ENCODE measurements around the gene CNGA2. TPM values are rescaled to one million over a fixed set of nuclear protein-coding genes. Genes with fewer than 3 reads are reported as not detected.

CNGA2 gene
- total RNA-seq, 2 donors from 2014 or later: not detected

DNA sequence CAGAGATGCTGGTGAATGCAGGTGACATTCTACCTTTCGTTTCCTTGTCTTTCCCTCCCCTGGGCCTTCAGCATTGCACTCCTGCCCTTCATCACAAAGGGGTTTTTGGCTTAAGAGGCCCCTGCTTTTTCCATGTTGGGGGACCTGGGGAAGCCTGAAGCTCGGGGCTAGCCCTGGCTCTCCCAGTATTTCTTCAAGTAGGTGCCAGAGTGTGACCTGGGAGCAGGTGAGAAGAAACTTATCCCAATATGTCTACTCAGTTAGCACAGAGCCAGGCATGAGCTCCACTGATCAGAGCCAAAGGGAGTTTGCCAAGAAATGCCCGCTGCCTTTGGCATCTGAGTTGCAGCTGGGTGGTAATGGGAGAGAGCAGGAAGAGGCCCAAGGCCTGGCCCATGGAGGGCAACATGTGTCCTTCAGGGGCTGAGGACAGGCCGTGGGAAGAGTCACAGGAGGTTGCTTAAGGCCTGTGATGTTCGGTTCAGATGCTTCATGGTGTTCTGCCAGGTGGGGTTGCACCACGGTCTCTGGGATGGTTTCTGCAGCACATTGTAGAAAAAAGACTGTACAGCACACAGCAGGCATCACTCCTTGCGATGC is 31.7 kb upstream of the CNGA2 start:
- Histone ChIP-seq H3K4me3 (ENCODE audit: low read length) (no peak overlapping the region), H3K27me3 (ENCODE audit: control insufficient read depth, insufficient read depth, low read length, poor library complexity, severe bottlenecking) (no peaks in the 10 kb centered on the region), H3K27ac (ENCODE audit: low read depth, low read length) (no peak overlapping the region), H3K9me3 (ENCODE audit: control insufficient read depth, low read length) (no peaks in the 10 kb centered on the region), H3K9ac (ENCODE audit: extremely low read depth, low read length, poor library complexity, severe bottlenecking) (no peak overlapping the region), H3K36me3 (ENCODE audit: control insufficient read depth, insufficient read depth, low read length) (no peaks in the 10 kb centered on the region), H3K4me1 (ENCODE audit: control insufficient read depth, insufficient read depth, low read length) (no peaks in the 10 kb centered on the region)
- WGBS, 2 experiments (ENCODE audit: insufficient coverage in 1 of 2, insufficient read length in 1 of 2): 92 to 100% methylated on average over 1 to 7 of the region's 7 CpGs
- no peak overlapping the region for H3K4me3 Mint-ChIP-seq
- H3K4me1 Mint-ChIP-seq: no peaks in the 10 kb centered on the region
- TF ChIP-seq, protein P1, sequence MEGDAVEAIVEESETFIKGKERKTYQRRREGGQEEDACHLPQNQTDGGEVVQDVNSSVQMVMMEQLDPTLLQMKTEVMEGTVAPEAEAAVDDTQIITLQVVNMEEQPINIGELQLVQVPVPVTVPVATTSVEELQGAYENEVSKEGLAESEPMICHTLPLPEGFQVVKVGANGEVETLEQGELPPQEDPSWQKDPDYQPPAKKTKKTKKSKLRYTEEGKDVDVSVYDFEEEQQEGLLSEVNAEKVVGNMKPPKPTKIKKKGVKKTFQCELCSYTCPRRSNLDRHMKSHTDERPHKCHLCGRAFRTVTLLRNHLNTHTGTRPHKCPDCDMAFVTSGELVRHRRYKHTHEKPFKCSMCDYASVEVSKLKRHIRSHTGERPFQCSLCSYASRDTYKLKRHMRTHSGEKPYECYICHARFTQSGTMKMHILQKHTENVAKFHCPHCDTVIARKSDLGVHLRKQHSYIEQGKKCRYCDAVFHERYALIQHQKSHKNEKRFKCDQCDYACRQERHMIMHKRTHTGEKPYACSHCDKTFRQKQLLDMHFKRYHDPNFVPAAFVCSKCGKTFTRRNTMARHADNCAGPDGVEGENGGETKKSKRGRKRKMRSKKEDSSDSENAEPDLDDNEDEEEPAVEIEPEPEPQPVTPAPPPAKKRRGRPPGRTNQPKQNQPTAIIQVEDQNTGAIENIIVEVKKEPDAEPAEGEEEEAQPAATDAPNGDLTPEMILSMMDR (conservative IDR thresholded peaks at IDR 0.05): no peak
- no peak for DNase-seq
- peaks cover 42% of the 10 kb centered on the region for H3K9me3 Mint-ChIP-seq
- H3K27me3 Mint-ChIP-seq (ENCODE audit: insufficient read depth): no peaks in the 10 kb centered on the region
- H3K27ac Mint-ChIP-seq: no peak overlapping the region
- no peaks in the 10 kb centered on the region for H3K36me3 Mint-ChIP-seq (ENCODE audit: low read depth)

DNA sequence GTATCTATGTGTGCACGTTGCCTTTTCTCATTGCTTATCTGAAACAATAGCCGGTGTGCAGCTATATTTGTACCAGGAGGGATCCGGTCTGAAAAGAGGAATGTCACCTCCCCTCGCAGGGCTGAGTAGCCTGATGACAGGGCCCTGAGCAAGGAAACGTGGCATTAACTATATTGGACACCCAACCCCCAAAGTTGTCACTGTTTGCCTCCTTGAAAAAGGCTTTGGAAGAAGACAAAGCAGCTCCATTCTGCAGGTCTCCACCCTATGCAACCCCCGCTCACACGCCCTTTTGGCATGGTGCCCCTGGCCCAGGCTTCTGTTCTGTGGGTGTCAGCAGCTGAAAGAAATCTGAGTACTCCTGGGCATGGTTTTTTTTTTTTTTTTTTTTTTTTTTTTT is 31.1 kb upstream of the CNGA2 start:
- TF ChIP-seq, protein P1 (conservative IDR thresholded peaks at IDR 0.05): no peak
- H3K27ac ChIP-seq (ENCODE audit: low read depth, low read length): no peak overlapping the region

DNA sequence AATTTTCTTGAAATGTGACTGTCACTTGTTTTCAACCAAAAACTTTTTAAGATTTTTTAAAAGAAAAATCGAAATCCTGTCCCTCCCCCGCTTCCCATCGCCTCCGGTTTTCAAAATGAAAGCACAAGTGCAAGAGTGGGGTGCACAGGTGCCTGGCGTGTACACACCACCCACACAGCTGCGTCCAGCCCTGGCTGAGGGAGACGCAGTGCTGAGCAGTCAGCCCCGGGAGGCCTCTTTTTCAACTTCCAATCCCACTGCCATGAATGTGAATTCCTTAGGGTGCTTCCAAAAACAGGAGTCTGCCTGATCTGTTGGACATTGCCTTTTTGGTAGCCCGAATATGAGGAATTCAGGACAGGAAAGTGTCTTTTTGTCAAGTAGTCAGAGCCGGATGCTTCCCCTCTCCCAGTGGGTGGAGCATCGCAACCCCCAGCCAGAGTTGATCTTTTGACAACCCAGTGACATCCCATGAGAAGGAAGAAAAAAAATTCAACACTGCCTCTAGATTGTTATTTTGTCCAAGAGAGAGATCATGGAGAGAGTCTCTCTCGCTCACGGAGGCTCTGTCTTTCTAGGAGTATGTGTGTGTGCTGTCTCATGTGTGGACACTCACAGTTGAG is 30.4 kb upstream of the CNGA2 start:
- H3K27ac Mint-ChIP-seq: no peak overlapping the region
- H3K4me1 ChIP-seq (ENCODE audit: control insufficient read depth, insufficient read depth, low read length): no peaks in the 10 kb centered on the region
- 89 to 96% methylated on average over 4 to 12 of the region's 13 CpGs for WGBS, 2 experiments (ENCODE audit: insufficient coverage in 1 of 2, insufficient read length in 1 of 2)
- no peak overlapping the region for H3K4me3 Mint-ChIP-seq
- no peaks in the 10 kb centered on the region for H3K27me3 ChIP-seq (ENCODE audit: control insufficient read depth, insufficient read depth, low read length, poor library complexity, severe bottlenecking)
- peaks cover 30% of the 10 kb centered on the region for H3K9me3 Mint-ChIP-seq
- TF ChIP-seq, protein P1 (conservative IDR thresholded peaks at IDR 0.05): no peak
- H3K36me3 ChIP-seq (ENCODE audit: control insufficient read depth, insufficient read depth, low read length): no peaks in the 10 kb centered on the region
- no peak overlapping the region for H3K9ac ChIP-seq (ENCODE audit: extremely low read depth, low read length, poor library complexity, severe bottlenecking)
- H3K36me3 Mint-ChIP-seq (ENCODE audit: low read depth): no peaks in the 10 kb centered on the region
- no peaks in the 10 kb centered on the region for H3K9me3 ChIP-seq (ENCODE audit: control insufficient read depth, low read length)
- no peaks in the 10 kb centered on the region for H3K27me3 Mint-ChIP-seq (ENCODE audit: insufficient read depth)
- H3K4me1 Mint-ChIP-seq: no peaks in the 10 kb centered on the region
- no peak overlapping the region for H3K4me3 ChIP-seq (ENCODE audit: low read length)
- DNase-seq: no peak
- no peak overlapping the region for H3K27ac ChIP-seq (ENCODE audit: low read depth, low read length)

More for the DNA sequence above, 31.1 kb upstream of the CNGA2 start:
- DNase-seq: no peak
- Histone ChIP-seq H3K9ac (ENCODE audit: extremely low read depth, low read length, poor library complexity, severe bottlenecking) (no peak overlapping the region), H3K4me1 (ENCODE audit: control insufficient read depth, insufficient read depth, low read length) (no peaks in the 10 kb centered on the region), H3K9me3 (ENCODE audit: control insufficient read depth, low read length) (no peaks in the 10 kb centered on the region), H3K36me3 (ENCODE audit: control insufficient read depth, insufficient read depth, low read length) (no peaks in the 10 kb centered on the region), H3K4me3 (ENCODE audit: low read length) (no peak overlapping the region), H3K27me3 (ENCODE audit: control insufficient read depth, insufficient read depth, low read length, poor library complexity, severe bottlenecking) (no peaks in the 10 kb centered on the region)
- Mint-ChIP-seq H3K9me3 (peaks cover 36% of the 10 kb centered on the region), H3K27ac (no peak overlapping the region), H3K4me1 (no peaks in the 10 kb centered on the region), H3K4me3 (no peak overlapping the region), H3K36me3 (ENCODE audit: low read depth) (no peaks in the 10 kb centered on the region), H3K27me3 (ENCODE audit: insufficient read depth) (no peaks in the 10 kb centered on the region)
- WGBS, 2 experiments (ENCODE audit: insufficient coverage in 1 of 2, insufficient read length in 1 of 2): 90% methylated on average over 7 of the region's 7 CpGs; no CpG with 5 or more reads in 1 of the 2 experiments

All from endodermal cell (in vitro differentiated cells).